GM18951 (cell line): Measurements from ENCODE around the gene TNFRSF4.
"Not testable (repeated sequence)": the region's sequence is repeated elsewhere in the genome, so short reads cannot be mapped to it uniquely, and the experiment has no call there.

Experiments
- POLR2A ChIP-seq: IDR thresholded peaks from 4 replicates; pipeline ENCODE4 v1.6.1; 2011; ENCODE audit warnings: mild to moderate bottlenecking; ENCODE audit not compliant: insufficient read length, insufficient read depth; ENCODE audit errors: extremely low read depth
- in situ Hi-C: fragments of 300-500 bp; cut with MboI; formaldehyde crosslinking; loops from one replicate; pipeline ENCODE4 v1.12.0; 2022; ENCODE audit warnings: low sequenced_read_pairs, mixed read lengths, inconsistent platforms; ENCODE audit not compliant: unreplicated experiment

TNFRSF4 gene

GRCh38 chr1:1197551-1198422 is 16.2 kb downstream of the TNFRSF4 start:
- in situ Hi-C loops: no loop called here
- no peak for TF ChIP-seq POLR2A

GRCh38 chr1:1197188-1197500 is 16.8 kb downstream of the TNFRSF4 start:
- in situ Hi-C loops: no loop called here

GRCh38 chr1:1196431-1197187 is 17.3 kb downstream of the TNFRSF4 start:
- in situ Hi-C loops: no loop called here
- TF ChIP-seq POLR2A: no peak

More at GRCh38 chr1:1197188-1197500, 16.8 kb downstream of the TNFRSF4 start:
- no peak for TF ChIP-seq POLR2A

GRCh38 chr1:1195726-1196125 is 18.2 kb downstream of the TNFRSF4 start:
- in situ Hi-C loops: not testable (repeated sequence)

GRCh38 chr1:1194723-1195122 is 19.2 kb downstream of the TNFRSF4 start:
- no peak for TF ChIP-seq POLR2A
- in situ Hi-C loops: no loop called here

GRCh38 chr1:1191734-1192133 is 22.2 kb downstream of the TNFRSF4 start:
- in situ Hi-C loops: no loop called here

GRCh38 chr1:1189111-1189510 is 24.8 kb downstream of the TNFRSF4 start:
- TF ChIP-seq POLR2A: no peak
- in situ Hi-C loops: no loop called here

More at GRCh38 chr1:1191734-1192133, 22.2 kb downstream of the TNFRSF4 start:
- TF ChIP-seq POLR2A: no peak

GRCh38 chr1:1187938-1188337 is 26.0 kb downstream of the TNFRSF4 start:
- in situ Hi-C loops: no loop called here
- no peak for TF ChIP-seq POLR2A

- in situ Hi-C loops: no loop called here
- TF ChIP-seq POLR2A: no peak
Measured at GRCh38 chr1:1185101-1185765, 28.7 kb downstream of the TNFRSF4 start.

- TF ChIP-seq POLR2A: no peak
- in situ Hi-C loops: no loop called here
Measured at GRCh38 chr1:1183833-1184775, 29.8 kb downstream of the TNFRSF4 start.

- in situ Hi-C loops: no loop called here
- no peak for TF ChIP-seq POLR2A
Measured at GRCh38 chr1:1183221-1183747, 30.7 kb downstream of the TNFRSF4 start.

- no peak for TF ChIP-seq POLR2A
- in situ Hi-C loops: no loop called here
Measured at GRCh38 chr1:1182491-1183220, 31.3 kb downstream of the TNFRSF4 start.
